Left ventricle myocardium superior (tissue), 1 donor: ENCODE data around the gene ZBTB5. TPM values are rescaled to one million over a fixed set of nuclear protein-coding genes. Genes with fewer than 3 reads are reported as not detected.
"Not testable (repeated sequence)": the region's sequence is repeated elsewhere in the genome, so short reads cannot be mapped to it uniquely, and the experiment has no call there.

Experiments
- ATAC-seq: fragments of 200-7000 bp; cut with Tn5 transposase; one replicate; pipeline ENCODE4 v1.9.1; 2020; ENCODE audit warnings: mild to moderate bottlenecking, moderate library complexity
- DNase-seq: peaks from one replicate; pipeline ENCODE4 v3.0.0-alpha.2; 2020
- intact Hi-C: fragments of 100-400 bp; cut with micrococcal nuclease; formaldehyde crosslinking; loops from one replicate; pipeline ENCODE4 v1.11.0; 2022
- total RNA-seq: library from RNA; stranded (reverse); fragmentation: NEBNext Ultra II Directional; extraction: Animal tissue kit (Norgen Biotek cat#: 25700); gene quantifications from one replicate; pipeline ENCODE4 v1.2.1, GENCODE V29; 2021
- donor health status: DM: no; HTN: yes; CAD: no; lungs with severe emphysema.

ZBTB5 gene
- total RNA-seq, 1 donor from 2014 or later: 5.2 TPM

DNA sequence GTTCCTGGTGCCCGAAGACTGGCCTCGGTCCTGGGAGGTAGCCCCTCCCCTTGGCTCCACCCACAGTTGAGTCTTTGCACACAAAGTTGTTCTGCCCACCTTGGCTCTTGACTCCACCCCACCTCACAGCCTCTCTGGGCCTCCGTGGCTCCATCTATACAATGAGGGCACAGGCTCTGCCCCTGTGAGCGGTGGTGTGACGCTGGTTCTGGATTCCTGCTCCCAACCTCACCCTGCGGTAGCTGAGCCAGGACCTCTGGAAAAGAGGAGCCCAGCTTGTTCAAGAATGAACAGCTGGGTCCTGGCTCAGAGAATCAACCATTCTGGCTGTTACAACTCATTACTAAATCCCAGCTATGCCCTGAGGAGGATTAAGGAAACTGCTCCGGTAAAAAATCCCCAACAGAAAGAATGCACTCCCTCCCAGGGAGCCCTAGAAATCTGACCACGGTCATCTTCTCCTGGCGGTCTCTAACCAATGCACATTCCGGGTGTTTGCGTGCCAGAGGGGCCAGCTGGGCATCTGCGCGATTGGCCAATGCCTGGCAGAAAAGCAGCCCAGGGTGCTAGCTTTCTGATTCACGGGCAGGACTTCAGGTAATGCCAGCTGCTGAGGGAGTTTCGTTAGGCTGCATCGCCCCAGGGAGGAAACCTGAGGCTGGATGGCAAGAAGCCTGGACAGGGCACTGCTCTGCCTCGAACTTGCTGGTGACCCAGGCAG, 52.7 kb downstream of the ZBTB5 start:
- intact Hi-C loops: no loop called here
- ATAC-seq (peak; percentile 63), DNase-seq (no peak)

- ATAC-seq (peak; percentile 39), DNase-seq (no peak)
- intact Hi-C loops: no loop called here
Measured at GRCh38 chr9:37410969-37411785, 54.1 kb downstream of the ZBTB5 start.

- DNase-seq (no peak), ATAC-seq (no peak)
- intact Hi-C loops: no loop called here
Measured at GRCh38 chr9:37410354-37410861, 54.8 kb downstream of the ZBTB5 start.

DNA sequence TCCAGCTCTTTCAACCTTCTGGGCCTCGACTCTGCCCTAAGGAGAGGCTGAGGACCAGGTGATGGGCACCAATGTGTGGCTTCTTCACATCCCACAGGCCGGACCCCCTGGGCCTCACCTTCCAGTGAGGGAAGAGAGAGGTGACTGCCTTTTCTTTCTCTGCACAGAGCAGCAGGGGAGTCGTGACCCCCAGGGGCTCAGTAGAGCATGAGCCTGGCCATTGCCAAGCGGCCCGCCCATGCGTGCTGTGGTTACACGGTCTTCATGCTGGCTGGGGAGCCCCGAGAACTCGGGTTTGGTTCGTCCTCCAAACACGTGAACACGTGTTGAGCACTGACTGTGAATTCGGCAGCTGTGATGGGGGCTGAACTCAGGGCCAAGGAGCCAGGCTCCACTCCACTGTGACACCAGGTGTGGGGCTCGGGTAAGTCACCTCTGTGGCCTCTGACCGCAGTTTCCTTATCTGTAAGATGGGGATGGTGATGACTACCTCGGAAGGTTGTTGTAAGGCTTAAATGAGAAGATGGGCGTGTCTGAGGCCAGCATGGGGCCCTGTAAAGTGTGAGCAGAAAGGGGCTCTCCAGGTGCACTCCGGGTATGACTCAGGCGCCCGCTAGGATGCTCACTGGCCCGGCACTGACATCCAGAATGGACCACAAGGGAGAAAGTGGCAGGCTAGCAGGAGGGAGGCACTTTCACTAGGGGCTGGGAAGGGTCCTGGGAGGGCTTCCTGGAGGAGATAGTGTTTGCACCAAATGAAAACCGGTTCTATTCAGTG, 56.1 kb downstream of the ZBTB5 start:
- intact Hi-C loops: no loop called here
- no peak for ATAC-seq
- no peak for DNase-seq

GRCh38 chr9:37407468-37407867, 57.8 kb downstream of the ZBTB5 start:
- DNase-seq (no peak), ATAC-seq (no peak)
- intact Hi-C loops: no loop called here

GRCh38 chr9:37406603-37407401, 58.4 kb downstream of the ZBTB5 start:
- intact Hi-C loops: no loop called here
- DNase-seq (no peak), ATAC-seq (no peak)

- no peak for DNase-seq
- peak; percentile 48 for ATAC-seq
- intact Hi-C loops: no loop called here
Measured at GRCh38 chr9:37405764-37406380, 59.4 kb downstream of the ZBTB5 start.

DNA sequence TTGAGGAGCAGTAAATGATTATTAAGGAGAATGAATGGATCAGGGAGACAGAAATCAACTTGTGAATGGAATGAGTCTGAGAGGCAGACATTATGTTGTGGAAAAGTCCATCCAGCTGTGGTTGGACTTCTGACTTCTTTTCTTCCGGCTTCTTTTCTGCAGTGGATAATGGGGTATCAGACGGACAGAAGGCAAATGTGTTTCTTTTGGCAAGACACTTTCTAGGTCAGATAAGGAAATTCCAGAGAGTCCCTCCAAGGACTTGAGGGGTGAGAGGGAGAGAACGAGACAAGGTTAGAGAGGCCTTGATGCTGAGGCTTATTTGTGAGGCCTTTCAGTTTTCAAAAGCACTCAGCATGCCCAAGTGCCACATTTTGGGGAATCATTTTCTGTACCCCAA, 59.9 kb downstream of the ZBTB5 start:
- DNase-seq (no peak), ATAC-seq (peak; percentile 95)
- intact Hi-C loops: no loop called here

DNA sequence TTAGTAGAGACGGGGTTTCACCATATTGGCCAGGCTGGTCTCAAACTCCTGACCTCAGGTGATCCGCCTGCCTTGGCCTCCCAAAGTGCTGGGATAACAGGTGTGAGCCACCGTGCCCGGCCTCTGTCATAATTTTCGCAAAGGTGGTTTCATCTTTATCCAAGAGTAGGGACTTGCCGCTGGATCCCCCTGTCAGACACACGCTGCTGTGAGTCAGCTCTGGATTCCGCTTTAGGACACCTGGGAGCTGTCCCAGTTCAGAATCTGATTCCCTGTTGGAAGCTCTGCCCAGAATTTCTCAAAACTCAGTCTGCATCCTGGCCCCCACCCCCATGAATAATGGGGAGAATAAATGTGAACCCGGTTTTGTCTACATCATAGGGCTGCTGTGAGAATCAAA, 60.7 kb downstream of the ZBTB5 start:
- intact Hi-C loops: no loop called here
- DNase-seq (no peak), ATAC-seq (peak; percentile 60)

DNA sequence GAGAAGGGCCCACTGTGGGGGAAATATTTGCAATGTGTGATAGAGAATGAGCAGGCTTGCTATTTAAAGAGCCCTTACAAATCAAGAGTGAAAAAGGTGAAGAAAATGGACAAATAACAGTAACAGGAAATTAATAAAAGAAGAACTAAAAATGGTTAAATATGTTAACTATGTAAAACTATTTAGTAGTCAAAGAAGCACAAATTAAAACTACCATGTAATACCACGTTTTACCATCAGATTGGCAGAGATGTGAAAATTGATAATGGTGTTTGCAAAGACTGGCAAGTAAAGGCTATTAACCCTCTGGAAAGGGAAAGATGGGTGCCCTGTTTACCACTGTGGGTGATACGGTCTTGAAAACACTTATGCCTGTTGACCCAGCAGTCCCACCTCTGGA, 65.9 kb downstream of the ZBTB5 start:
- ATAC-seq (no peak), DNase-seq (no peak)
- intact Hi-C loops: no loop called here

- DNase-seq: no peak
- intact Hi-C loops: no loop called here
- no peak for ATAC-seq
Measured at GRCh38 chr9:37398464-37399025, 66.7 kb downstream of the ZBTB5 start.

GRCh38 chr9:37397948-37398347, 67.3 kb downstream of the ZBTB5 start:
- ATAC-seq, intact Hi-C loops, DNase-seq: not testable (repeated sequence)

- no peak for ATAC-seq
- intact Hi-C loops: no loop called here
- DNase-seq: no peak
Measured at GRCh38 chr9:37395663-37396062, 69.6 kb downstream of the ZBTB5 start.

DNA sequence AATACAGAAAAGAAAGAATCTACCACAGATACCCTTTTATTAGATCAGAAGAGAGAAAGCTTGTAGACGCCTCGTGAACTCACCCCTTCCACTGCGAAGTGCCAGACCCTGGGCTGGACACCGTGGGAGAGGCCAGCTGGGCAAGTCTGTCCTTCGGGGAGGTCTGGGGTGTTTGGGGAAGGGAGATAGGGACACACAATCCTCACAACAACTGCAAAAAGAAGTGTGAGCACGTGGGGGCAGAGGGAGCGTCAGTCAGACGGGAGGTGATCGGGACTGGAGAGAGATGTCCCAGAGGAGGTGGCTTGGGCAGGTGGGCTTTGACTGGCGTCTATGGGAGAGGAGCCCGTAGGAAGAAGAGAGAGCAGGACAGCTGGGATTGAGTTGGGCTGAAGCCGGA, 70.0 kb downstream of the ZBTB5 start:
- DNase-seq: no peak
- intact Hi-C loops: no loop called here
- no peak for ATAC-seq

DNA sequence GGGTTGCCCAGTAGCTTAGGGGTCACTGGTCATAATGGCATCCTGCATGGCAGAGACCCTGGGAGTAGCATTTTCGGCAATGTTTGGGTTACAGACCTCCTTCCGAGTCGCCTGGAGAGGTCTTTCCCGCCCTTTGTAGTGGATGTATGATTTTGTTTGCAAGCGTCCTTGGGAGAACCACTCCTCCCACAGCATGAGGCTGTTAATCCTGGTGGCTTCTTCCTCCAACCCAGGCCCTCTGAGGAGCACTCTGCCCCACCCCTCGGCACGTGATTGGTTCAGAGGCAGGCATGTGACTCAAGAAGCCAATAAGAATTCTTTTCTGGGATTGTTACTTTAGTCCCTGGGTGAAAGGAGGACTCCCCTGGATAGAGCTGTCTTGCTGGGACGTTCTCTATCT, 73.0 kb downstream of the ZBTB5 start:
- no peak for ATAC-seq
- DNase-seq: no peak
- intact Hi-C loops: no loop called here

GRCh38 chr9:37390759-37391158, 74.5 kb downstream of the ZBTB5 start:
- DNase-seq (no peak), ATAC-seq (no peak)
- intact Hi-C loops: no loop called here
